ENCODE data around the gene ANHX.

- TF ChIP-seq CTCF (CRISPR knock-in tag; IDR thresholded peaks at IDR 0.05) (no peak), MNT (IDR thresholded peaks at IDR 0.05) (no peak), ZNF253 (CRISPR knock-in tag; IDR thresholded peaks at IDR 0.05; ENCODE audit: borderline replicate concordance) (no peak), TCF12 (IDR thresholded peaks at IDR 0.05) (no peak), TCF12 (CRISPR knock-in tag; IDR thresholded peaks at IDR 0.05) (no peak), EP300 (IDR thresholded peaks at IDR 0.05; ENCODE audit: low read depth in 2 of 2, low read length in 2 of 2) (no peak), EP300 (CRISPR knock-in tag; IDR thresholded peaks at IDR 0.05; ENCODE audit: borderline replicate concordance) (no peak), TAF1 (CRISPR knock-in tag; IDR thresholded peaks at IDR 0.05) (no peak), MAX (IDR thresholded peaks at IDR 0.05) (no peak), SP1 (IDR thresholded peaks at IDR 0.05) (no peak), SP1 (CRISPR knock-in tag; IDR thresholded peaks at IDR 0.05) (no peak), ZBTB26 (CRISPR knock-in tag; IDR thresholded peaks at IDR 0.05; ENCODE audit: borderline replicate concordance) (no peak), FOXM1 (CRISPR knock-in tag; IDR thresholded peaks at IDR 0.05) (no peak), ZNF558 (CRISPR knock-in tag; IDR thresholded peaks at IDR 0.05; ENCODE audit: borderline replicate concordance) (no peak), SALL2 (CRISPR knock-in tag; IDR thresholded peaks at IDR 0.05) (no peak), ZEB1 (IDR thresholded peaks at IDR 0.05; ENCODE audit: insufficient replicate concordance, low read depth) (no peak)
Measured at GRCh38 chr12:133235401-133236112, at the start of gene ANHX.
